ENCODE data around the gene RBM20. TPM values are rescaled to one million over a fixed set of nuclear protein-coding genes. Genes with fewer than 3 reads are reported as not detected.

Gene RBM20
- polyA plus RNA-seq, 1 experiment = 0.11 TPM

DNA sequence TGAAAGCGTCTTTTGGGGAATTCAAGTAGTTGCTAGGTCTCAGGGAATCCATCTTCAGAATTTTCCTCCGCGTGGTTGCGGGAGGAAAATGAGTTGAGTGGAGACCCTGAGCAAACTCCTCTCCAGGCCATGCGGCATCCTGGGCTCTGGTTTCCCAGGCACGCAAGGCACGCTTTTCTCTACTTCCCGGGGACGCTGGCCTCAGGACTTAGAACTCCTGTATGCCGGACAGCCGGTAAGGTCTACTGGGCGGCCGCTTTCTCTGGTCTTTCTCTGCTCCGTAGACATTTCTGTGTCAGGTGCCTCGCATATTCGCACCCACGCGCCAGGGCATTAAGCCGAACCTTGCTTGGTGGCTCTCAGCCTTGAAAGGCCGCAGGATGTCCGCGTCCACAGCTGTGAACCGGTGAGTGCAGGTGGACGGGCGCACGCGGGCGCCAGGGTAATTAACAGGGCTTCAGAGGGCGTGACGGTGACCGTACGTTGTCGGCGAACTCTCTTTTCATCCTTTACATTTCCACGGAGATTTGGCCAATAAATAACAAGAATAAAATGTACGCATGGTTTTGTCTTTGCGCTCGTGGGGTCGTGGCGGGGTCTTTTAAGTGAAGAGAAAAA is 992 bp upstream of the RBM20 start:
- ChIA-PET POLR2A (no interaction called here), CTCF (interaction anchor here (0.8 kb wide), 1 partner anchor 20 kb away, joined by 3 read pairs; no protein-coding TSS in a partner anchor)
- no peak for DNase-seq (ENCODE audit: low read depth, low spot score)
- H3K4me3 ChIP-seq (ENCODE audit: low read depth, low read length) = peak overlapping the region; percentile 64
- H3K27ac ChIP-seq (ENCODE audit: low read depth, low read length) = no peak overlapping the region
- TF ChIP-seq, protein P1, sequence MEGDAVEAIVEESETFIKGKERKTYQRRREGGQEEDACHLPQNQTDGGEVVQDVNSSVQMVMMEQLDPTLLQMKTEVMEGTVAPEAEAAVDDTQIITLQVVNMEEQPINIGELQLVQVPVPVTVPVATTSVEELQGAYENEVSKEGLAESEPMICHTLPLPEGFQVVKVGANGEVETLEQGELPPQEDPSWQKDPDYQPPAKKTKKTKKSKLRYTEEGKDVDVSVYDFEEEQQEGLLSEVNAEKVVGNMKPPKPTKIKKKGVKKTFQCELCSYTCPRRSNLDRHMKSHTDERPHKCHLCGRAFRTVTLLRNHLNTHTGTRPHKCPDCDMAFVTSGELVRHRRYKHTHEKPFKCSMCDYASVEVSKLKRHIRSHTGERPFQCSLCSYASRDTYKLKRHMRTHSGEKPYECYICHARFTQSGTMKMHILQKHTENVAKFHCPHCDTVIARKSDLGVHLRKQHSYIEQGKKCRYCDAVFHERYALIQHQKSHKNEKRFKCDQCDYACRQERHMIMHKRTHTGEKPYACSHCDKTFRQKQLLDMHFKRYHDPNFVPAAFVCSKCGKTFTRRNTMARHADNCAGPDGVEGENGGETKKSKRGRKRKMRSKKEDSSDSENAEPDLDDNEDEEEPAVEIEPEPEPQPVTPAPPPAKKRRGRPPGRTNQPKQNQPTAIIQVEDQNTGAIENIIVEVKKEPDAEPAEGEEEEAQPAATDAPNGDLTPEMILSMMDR (IDR thresholded peaks at IDR 0.05; ENCODE audit: low read depth, low read length) = no peak
- no peaks in the 10 kb centered on the region; the same call in 1 of the 2 replicates for H3K9me3 ChIP-seq (ENCODE audit: control insufficient read depth, insufficient read depth, low read length)
- H3K27me3 ChIP-seq (ENCODE audit: control insufficient read depth, insufficient read depth, low read length) = peaks cover 44% of the 10 kb centered on the region

DNA sequence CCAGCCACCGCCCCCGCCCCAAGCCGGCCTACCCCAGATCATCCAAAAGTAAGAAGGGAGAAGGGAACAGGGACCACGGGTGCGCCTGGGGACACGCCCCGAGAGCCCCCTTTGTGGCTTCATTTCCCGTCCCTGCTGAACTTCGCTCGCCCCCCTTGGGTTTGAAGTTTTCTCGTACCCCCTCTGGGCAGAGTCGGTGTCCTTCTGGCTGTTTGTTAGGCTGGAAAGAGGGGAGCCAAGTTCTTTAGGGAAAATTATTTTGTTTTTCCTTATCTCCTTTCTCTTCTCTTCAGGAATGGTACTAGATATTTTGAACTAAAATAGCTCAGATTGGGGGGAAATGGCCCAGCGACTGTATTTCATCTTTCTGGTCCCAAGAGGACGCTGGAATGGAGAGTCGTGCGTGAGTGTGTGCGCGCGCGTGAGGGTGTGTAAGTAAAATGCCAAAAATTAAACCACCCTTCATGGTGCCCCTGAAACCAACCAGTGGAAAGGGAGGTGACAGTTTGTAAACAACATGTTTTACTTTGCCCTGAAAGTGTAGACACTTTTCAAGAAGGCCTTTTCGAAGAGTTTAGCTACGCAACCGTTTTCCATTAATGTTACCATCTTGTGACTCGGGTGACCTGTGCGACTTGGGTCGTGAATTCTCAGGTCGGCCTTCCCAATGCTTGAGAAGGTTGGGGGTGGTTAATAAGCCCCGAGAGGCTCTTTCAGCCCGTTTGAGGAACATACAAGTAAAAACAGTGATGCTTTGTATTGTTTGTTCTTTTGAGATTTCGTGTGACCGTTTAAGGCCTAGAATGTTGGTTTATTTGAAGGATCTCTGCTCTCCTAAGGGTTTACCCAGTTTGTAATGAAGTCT is 694 bp downstream of the RBM20 start:
- TF ChIP-seq, protein P1 (IDR thresholded peaks at IDR 0.05; ENCODE audit: low read depth, low read length) = no peak
- Histone ChIP-seq H3K4me3 (ENCODE audit: low read depth, low read length) (peak overlapping the region; percentile 64), H3K27ac (ENCODE audit: low read depth, low read length) (no peak overlapping the region), H3K27me3 (ENCODE audit: control insufficient read depth, insufficient read depth, low read length) (peaks cover 41% of the 10 kb centered on the region), H3K9me3 (ENCODE audit: control insufficient read depth, insufficient read depth, low read length) (no peaks in the 10 kb centered on the region; the same call in 1 of the 2 replicates)
- ChIA-PET POLR2A (no interaction called here), CTCF (no interaction called here)
- no peak for DNase-seq (ENCODE audit: low read depth, low spot score)

DNA sequence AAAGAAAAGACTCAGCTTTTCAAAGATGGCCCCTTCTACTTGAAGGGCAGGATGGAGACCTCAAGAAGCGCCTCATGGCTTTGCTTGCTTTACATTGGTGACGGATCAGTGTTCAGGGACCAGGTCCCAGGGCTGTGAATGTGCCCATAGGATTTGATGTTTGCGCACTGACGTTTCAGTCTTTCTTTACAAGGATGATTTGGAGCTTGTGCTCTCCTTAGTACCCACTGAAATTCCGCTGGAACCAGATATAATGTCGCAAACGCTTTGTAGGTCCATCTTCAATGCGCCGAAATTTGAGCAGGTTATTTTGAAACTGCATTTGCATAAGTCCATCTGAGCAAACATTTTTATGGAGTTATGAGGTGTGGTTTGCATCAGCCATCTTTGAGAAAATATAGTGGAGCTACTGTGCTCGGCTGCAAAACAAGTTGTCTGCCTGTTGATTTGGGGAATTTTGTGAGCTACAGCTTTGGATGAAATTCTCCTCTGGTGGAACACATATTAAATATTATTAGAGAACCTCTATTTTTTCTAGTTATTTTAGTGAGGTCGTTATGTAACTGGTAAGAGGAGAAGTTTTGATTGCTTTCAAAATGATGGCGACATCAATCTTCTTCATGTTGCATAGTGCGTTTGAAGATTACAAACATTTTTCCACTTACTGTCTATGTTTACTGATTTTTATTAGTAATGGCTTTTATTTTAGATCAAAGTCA is 2.4 kb downstream of the RBM20 start:
- Histone ChIP-seq H3K9me3 (ENCODE audit: control insufficient read depth, insufficient read depth, low read length) (no peaks in the 10 kb centered on the region; the same call in 1 of the 2 replicates), H3K4me3 (ENCODE audit: low read depth, low read length) (no peak overlapping the region), H3K27me3 (ENCODE audit: control insufficient read depth, insufficient read depth, low read length) (peaks cover 41% of the 10 kb centered on the region), H3K27ac (ENCODE audit: low read depth, low read length) (no peak overlapping the region)
- TF ChIP-seq, protein P1 (IDR thresholded peaks at IDR 0.05; ENCODE audit: low read depth, low read length) = no peak
- no peak for DNase-seq (ENCODE audit: low read depth, low spot score)
- ChIA-PET POLR2A (no interaction called here), CTCF (interaction anchor here (3.4 kb wide), 1 partner anchor 26 kb away, joined by 12 read pairs; no protein-coding TSS in a partner anchor)

DNA sequence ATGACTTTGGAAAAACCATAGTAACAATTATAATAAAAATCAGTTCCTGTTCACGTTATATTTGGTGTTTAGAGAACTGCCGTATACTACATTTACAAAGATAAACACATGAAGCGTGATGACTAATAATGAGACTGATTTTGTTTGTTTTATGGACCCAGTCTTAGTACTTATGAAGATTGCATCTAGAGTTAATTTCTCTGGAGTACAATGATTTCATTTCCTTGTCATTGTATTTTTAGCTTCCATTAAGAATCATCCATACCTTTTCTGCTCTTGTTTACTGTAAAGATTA is 2.9 kb downstream of the RBM20 start:
- TF ChIP-seq, protein P1 (IDR thresholded peaks at IDR 0.05; ENCODE audit: low read depth, low read length) = no peak
- peaks cover 38% of the 10 kb centered on the region for H3K27me3 ChIP-seq (ENCODE audit: control insufficient read depth, insufficient read depth, low read length)
- no peaks in the 10 kb centered on the region; the same call in 1 of the 2 replicates for H3K9me3 ChIP-seq (ENCODE audit: control insufficient read depth, insufficient read depth, low read length)
- ChIA-PET POLR2A (no interaction called here), CTCF (interaction anchor here (0.6 to 3.4 kb wide), 2 partner anchors 20 to 26 kb away, joined by 3 to 12 read pairs; no protein-coding TSS in a partner anchor)
- no peak overlapping the region for H3K27ac ChIP-seq (ENCODE audit: low read depth, low read length)
- DNase-seq (ENCODE audit: low read depth, low spot score) = no peak
- no peak overlapping the region for H3K4me3 ChIP-seq (ENCODE audit: low read depth, low read length)

Measured in AG04450 (cell line).